GM12873 (cell line): Measurements from ENCODE around the gene EDIL3.

Source experiments
- TF ChIP-seq, protein P1 (sequence below): IDR thresholded peaks from 2 replicates; pipeline ENCODE4 v1.5.1; 2012; ENCODE audit warnings: low read depth, mild to moderate bottlenecking, moderate library complexity, low read length, control low read depth; ENCODE audit not compliant: insufficient read depth; ENCODE audit errors: missing control alignments

The EDIL3 gene

DNA sequence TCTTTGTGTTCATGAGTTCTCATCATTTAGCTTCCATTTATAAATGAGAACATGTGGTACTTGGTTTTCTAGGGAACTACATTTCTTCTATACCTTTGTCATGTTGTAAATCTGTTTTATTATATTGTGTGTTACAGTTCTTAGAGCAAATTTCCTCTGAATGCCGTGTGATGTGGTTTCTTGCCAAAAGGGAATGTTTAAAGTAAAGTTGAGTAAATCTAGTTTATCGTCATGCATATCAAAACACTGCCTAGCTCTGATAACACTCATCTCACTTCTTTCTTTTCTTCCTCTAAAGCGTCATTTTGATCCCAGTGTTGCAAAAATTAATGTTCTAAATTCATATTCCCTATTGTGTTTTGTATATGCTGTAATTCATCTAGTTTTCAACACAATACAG, 368.6 kb downstream of the EDIL3 start:
- TF ChIP-seq, protein P1, sequence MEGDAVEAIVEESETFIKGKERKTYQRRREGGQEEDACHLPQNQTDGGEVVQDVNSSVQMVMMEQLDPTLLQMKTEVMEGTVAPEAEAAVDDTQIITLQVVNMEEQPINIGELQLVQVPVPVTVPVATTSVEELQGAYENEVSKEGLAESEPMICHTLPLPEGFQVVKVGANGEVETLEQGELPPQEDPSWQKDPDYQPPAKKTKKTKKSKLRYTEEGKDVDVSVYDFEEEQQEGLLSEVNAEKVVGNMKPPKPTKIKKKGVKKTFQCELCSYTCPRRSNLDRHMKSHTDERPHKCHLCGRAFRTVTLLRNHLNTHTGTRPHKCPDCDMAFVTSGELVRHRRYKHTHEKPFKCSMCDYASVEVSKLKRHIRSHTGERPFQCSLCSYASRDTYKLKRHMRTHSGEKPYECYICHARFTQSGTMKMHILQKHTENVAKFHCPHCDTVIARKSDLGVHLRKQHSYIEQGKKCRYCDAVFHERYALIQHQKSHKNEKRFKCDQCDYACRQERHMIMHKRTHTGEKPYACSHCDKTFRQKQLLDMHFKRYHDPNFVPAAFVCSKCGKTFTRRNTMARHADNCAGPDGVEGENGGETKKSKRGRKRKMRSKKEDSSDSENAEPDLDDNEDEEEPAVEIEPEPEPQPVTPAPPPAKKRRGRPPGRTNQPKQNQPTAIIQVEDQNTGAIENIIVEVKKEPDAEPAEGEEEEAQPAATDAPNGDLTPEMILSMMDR: no peak

DNA sequence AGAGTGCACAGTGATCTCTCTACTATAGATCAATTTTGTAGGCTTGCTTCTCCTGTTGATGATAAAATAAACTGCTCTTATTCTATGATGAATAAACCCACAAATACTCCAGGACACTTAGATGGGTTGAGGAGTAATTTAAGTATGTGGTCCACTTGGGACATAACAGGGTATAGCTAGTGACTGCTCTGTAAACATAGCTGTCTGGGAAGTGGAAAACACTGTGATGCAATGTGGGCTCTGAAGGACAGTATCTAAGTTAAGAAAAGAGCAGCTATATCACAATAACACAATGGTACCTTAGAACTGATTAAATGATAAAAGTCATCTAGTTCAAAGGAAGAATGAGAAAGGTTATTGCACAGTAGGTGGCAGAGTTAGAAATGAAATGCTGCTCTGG, 369.7 kb downstream of the EDIL3 start:
- TF ChIP-seq, protein P1: no peak

DNA sequence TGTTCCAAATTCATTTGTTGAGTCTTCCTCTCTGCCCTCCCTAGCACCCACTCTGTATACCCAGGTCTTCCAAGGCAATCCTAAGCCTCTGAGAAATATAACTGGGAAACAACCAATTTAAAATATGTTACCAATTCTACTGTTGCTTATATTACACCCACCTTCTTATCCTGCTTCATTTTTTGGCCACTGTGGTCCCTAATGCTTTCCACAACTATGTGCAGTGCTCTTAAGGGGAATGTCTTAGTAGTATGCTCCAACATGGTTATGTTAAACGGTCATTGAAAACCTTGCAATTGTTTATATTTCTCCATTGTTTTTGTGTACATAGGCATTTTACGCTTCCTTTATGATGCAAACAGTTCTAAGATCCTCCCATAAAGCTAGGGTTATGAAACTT, 390.9 kb downstream of the EDIL3 start:
- TF ChIP-seq, protein P1: no peak

DNA sequence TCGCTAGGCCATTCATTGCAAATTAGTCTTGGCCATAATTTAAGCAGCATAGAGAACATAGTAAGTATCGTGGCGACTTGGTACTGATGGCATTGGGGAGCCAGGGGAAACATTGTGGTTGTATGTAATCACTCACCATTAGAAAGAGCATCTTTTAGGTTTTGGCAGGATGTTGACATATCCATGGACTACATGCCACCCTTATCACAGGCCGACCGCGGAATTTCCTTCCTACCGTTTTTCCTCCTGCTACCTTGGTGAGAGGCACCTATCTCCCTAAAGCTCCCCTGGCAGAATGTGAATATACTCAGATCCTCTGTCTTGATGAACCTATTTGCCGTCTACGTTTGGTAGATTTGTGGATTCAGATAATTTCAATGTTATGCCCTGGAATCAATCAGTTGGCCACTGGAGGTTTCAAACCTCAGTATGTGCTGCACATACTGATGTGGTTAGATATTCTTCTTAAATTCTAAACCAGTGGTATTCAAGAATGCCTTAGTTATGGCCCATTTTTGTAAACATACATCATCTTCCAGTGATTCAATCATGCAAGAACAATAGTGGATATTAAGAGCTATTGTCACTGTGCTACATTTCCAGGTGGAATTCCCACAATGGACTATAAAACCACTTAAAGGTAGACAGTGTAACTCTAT, 393.0 kb downstream of the EDIL3 start:
- TF ChIP-seq, protein P1: no peak

DNA sequence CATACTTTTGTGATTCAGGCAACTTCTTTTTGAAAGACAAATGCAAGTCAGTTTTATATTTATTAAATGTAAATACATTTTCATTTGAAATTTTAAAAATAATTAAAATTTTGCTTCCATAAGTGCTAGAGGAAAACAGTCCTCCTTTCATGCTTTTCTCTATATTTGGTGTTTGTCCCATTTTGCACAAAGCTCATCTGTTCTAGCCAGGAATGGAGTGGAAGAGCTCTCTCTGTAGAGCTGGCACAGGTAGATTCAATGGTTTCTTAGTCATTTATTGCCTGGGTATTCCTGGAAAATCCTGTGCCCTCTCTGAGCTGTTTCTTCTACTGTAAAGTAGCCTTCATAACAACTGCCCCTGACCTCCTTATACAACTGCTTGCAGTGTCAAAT, 396.4 kb downstream of the EDIL3 start:
- TF ChIP-seq, protein P1: no peak

DNA sequence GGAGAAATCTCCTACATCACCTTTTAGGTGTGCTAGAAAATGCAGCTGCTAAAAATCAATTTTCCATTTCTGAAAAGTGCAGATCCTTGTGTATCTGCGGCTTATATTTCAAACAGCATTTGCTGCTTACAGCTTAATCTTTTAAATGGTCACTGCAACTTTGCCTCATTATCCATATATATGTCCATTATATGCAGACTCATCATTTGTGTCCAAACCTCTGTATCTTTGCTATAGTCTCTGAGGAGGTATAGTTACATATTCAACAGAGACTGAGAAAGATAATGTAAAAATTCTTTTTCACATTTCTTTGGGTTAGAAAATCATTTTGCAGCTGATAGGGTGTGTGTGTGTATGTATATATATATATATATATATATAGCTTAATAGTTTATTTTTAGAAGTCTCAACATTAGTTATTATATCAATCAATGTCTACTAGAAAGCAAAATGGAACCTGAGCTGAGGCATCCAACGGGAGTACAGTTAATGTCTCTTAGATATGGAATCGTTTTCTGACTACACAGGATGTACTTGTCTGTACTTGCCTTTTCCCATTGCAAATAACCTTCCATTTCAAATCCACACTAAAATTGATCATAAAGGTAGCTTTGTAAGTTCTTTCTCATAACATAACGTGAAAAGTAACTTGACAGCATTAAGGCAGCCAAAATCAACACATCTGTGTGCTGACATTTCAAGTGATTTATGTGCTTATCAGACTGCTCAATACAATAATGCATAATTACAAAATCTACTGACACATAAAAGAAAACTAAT, 397.0 kb downstream of the EDIL3 start:
- TF ChIP-seq, protein P1: no peak

DNA sequence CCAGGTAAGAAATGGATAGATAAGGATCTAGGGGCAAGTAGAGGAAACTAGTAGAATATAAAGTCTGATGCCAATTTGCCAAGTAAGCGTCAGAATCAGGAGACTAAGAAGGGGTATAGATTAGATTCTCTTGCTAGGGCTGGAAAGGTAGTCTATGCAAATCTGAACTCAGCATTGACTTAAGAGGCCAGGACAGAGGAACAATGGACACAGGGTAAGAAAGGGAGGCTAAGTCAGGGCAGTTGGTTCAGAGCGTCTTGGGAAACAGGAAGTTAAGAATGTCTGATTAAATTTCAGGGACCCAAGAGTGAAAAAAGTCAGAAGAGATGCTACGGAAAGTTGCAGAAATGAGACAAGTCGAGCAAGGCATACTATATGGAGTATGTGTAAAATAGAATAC, 400.8 kb downstream of the EDIL3 start:
- TF ChIP-seq, protein P1: no peak
